GM19468 (cell line): Measurements from ENCODE around the gene ZMIZ1.

Experiments used
- ATAC-seq: cut with Tn5 transposase; IDR thresholded peaks from one replicate; pipeline ENCODE4 v1.9.1; 2021; ENCODE audit warnings: mild to moderate bottlenecking, moderate library complexity, moderate number of reproducible peaks; ENCODE audit not compliant: unreplicated experiment; ENCODE audit errors: extremely low read depth

Gene ZMIZ1

DNA sequence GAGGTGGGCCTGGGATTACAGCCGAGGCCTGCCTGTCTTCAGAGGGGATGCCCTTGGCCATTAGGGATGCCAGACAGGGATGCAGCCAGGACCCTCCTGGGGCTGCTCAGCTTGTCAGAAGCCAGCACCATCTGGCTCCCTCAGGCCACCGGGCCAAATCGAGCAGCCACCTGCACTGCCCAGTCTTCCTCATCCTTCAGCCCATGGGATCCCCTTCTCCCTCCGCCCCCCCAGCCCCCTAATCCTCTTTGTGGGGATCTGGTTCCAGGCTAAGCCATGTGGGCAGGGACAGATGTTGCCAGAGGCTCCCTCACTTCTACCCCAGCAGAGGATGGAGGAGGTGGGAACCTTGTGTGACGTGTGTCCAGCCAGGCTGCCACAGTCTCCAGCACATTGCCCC is 141.1 kb downstream of the ZMIZ1 start:
- no peak for ATAC-seq

DNA sequence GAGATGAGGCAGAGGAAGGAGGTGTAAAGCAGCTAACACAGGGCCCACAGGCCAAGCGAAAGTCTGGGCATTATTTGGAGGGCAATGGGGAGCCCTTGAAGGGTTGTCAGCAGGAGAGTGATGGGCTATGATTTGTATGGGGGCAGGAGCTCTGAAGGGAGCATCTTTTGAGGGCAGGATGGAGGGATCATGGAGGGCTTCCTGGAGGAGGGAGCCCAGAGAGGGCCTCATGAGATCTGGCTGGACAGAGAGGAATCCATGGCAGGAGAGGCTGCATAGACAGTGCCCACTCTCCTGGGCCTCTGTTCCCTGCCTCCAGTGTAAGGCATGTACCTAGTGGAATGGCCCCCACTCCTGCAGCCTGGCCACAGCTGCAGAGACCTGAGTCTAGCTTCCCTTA is 141.9 kb downstream of the ZMIZ1 start:
- no peak for ATAC-seq

DNA sequence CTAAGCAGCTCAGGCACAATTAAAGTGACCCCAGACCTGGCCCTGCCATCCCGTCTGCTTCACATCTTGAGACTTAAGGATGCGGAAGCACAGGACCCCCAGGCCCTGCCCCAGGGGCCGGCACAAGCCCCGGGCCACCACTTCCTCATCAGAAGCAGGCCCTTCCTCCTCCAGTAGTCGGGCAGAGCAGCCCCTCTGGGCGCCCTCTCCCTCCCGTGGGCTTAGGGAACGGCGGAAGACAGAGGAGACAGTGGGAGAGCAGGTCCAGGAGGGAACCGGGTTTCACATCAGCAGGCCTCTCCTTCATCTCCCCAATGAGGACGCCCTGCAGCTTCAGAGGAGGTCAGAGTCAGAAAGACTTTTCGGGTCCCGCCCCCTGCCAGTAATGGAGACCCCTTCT is 142.8 kb downstream of the ZMIZ1 start:
- ATAC-seq, result no peak

DNA sequence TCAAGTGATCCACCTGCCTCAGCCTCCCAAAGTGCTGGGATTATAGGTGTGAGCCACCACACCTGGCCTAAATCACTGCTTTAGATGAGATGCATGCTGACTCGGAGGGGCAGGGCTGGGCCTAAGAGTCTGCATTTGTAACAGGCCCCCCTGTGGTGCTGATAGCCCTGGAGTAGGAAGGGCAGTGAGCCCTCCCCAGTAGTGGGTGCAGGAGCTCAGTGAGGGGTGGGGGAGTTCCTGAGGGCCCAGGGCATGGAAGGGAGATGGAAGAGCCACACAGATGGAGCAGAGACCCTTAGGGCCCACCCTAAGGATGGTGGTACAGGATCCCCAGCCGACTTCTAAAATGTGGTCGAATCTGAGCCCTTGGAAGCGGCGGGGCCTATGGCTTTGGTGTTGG is 146.8 kb downstream of the ZMIZ1 start:
- no peak for ATAC-seq

DNA sequence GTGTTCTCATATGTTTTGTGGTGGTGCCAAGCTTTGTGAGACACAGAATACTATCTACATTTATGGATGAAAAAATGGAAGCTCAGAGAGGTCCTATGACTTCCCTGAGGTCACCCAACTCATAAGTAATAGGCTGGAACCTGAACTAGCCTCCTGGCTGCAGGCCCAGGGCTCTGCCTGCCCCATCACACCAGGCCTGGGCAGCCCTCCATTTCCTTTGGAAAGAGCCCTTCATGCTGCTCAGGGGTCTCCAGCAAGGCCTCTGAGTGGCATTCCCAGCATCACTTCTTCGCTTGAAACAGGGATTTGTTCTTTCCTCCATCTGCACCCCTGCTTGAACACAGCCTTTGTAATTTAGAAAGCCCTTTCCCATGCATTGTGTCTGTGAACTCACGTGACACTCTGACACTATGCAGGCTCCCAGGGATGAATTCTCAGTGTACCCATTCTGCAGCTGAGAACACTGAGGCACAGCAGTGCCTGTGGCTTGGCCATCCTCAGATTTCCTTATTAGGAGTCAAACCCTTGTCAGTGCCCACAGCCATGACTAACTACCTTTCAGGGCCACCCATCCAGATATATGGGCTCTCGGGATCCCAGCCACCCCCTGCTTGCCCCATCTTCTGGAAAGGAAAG is 150.7 kb downstream of the ZMIZ1 start:
- ATAC-seq, result no peak

DNA sequence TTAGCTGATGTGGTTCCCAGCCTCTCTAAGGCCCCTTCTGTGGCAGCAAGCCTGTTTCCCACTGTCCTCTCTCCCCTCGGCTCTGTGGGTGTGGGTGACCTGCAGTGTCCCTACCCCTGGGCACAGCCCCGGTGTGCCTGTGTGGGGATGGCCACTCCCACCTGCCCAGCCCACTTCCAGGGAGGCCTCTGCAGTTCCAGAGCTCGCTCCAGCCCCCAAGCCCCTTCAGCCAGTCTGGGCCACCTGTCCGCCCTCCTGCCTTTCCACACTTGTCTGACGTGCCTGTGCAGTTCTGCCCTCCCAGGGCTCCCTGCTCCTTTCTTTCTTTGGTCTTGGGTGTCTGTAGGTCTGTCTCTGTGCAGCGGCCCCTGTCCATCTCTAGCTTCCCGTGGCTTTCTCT is 151.5 kb downstream of the ZMIZ1 start:
- ATAC-seq, result no peak

DNA sequence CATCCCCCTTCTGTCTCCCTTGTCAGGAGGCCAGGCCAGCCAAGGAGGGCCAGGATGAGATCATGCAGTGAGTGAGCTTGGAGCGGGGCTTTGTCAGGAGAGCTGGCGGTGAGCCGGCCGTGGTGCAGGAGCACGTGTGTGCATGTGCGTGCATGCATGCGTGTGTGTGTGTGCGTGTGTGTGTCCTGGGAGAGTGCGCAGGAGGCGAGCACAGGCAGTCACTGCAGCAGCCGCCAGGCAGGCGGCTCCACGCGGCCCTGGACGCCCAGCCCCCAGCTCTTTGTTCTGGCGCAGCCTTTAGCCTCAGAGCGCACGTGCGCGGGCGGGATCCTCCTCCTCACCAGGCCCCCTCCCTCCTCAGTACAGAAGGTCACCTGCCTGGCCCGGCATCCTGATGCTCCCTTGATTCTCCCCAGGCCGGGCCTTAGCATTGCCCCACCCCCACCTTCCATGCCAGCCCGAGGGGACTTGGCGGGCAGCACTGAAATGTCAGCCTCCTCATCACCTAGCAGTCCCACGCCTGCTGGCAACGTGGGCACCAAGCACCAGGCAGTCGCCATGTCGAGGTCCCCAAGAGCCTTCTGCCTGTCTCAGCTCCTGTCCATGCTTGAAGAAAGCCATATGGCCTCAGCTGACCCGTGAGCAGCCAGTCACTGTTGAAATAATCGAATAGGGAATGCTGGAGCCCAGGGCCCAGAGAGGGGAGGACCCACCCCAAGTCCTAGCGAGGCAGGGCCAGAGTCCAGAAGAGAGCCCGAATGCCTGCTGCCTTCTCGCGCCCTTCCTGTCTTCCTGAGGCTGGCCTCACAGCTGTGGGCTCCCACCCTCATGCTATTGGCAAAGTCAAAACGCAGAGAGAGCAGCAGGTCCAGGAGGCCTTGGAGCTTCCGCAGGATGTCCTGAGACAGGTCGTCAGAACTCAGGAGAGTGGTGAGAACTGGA is 152.6 kb downstream of the ZMIZ1 start:
- ATAC-seq, result no peak

DNA sequence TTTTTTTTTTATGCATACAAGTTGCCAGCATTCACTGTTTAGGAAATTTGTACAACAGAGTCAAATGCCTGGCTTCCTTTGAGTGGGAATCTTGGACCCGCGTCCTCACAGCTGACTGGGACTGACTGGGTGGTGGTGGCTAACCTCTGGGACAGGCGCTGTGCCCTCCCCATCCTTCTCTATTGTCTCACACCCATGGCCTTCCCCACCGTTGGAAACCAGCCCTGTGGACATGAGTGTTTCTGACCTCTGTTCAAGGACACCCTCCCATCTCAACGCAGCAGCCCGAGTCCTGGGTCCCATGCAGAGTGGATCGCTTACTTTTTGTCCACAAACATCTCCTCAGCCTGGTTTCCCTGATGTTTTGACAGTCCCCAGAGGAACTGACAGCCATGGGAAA is 153.4 kb downstream of the ZMIZ1 start:
- ATAC-seq, result no peak

DNA sequence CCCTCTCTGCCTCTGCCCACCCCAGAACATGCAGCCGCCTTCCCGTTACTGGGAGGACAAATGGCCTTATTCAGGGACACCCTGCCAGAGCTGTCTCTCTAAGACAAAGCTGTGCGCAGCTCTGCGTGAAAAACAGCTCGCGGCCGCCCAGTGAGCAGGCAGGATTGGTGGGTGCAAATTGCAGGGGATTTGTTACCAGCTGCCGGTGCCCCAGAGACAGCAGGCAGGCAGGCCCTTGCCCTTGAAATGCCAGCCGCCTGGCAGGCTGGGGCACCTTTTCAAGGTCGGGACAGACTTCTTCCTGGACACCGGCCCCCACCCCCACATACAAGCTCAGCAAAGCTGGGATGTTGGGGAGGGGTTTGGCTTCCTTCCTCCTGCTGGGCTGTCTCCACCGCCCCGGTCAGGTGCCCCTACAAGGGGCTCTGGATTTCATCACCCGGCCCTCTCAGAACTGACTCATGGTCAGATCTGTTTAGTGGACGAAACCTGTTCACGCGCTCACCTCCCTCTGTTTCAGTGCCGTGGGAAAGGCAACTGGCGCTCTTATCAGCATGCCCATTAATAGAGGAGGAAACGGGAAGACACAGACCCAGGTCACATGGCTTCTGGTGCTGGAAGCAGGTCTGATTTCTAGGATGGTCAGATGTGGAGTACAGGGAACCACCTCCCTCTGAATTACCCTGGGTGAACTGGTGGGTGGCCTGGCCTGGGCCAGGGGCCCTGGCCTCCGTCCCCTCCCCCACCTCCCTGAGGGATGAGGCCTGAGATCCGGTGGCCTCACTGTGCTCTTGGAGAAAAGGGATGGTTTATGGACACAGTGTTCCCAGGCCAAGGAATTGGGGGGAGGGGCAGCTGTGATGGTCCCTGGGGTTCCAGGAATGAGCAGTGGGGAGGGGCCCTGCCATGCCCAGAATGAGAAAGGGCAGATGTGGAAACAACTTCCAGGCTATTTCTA is 154.6 kb downstream of the ZMIZ1 start:
- ATAC-seq, result no peak

DNA sequence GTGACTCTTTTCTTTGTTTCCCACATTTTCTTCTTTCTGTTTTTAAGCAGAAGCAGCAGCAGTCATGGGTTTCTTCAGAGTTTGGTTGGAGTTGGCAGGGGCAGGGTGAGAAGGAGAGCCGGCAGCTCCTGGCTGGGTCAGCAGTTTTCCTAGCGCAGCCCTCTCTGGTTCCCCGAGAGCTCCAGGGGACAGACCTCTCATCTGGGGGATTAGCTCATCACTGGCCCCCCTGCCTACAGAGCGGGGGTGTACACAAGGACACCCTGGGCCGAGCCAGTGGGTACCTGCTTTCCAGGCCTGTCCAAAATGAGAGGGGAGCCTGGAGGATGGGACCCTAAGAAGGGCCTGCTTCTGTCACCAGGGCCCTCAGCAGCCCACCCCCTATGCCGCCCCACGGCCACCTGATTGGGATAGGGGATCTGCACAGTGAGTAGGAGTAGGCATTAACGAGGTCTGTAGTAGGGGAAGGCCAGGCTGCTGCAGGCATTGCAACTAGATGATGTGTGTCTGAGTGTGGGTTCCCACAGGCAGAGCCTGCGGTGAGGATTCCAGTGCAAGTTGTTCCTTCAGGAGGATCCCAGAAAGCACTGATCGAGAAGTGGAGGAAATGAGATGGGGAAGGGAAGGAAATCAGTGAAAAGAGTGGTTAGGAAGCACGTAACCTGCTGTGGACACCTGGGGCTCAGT is 155.6 kb downstream of the ZMIZ1 start:
- no peak for ATAC-seq

DNA sequence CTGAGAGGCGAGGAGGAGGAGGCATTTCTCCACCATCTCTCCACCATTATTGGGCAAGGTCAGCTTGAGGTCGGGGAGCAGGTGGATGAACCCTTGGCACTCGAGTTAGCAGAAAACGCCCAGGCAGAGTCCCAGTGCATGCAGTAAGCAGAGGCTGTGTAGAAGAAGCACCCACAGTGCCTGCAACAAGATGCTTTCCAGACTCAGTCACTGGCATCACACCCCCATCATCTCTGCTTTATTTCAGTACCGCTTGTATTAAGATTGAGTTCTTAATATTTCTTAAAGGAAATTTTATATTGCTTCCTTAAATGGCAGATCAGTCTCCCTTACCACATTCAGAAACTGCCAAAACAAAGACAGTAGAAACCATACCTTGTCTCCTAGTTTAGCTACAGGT is 156.2 kb downstream of the ZMIZ1 start:
- no peak for ATAC-seq

DNA sequence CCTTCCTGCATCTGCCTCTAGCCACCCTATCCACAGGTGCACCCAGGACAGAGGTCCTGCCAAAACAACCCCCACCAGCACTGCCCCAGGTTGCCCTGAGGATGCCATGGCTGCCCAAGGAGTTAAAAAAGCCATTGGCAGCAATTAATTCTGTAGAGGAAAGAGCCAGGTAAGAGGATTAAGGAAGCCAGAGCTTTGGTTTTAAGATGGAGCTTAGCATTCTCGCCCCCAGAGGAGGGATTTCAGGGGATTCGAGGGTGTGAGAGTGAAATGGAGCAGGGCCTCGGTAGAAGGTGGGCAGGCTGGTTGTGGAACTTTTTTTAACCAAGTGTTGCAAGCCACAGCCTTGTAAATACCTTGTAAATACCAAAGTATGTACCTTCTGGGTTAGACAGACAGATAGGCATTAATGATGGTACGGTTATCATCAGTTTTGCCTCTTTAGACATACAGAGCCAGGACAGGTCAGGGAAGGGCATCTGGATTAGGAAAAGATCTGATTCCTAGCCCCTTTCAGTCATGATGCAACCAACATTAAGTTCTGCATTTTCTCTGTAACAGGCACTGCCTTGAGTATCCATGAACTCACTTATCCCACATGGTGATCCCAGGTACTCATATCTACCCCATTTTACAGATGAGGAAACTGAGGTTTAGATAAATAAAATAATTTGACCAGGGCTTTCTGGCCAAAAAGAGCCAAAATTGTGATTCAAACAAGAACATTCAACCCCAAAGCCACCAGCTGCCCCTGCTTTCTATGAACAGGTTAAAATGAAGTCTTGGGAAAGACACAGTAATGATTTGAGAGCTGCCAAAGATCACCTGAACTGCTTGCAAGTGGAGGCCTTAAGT is 157.9 kb downstream of the ZMIZ1 start:
- no peak for ATAC-seq

DNA sequence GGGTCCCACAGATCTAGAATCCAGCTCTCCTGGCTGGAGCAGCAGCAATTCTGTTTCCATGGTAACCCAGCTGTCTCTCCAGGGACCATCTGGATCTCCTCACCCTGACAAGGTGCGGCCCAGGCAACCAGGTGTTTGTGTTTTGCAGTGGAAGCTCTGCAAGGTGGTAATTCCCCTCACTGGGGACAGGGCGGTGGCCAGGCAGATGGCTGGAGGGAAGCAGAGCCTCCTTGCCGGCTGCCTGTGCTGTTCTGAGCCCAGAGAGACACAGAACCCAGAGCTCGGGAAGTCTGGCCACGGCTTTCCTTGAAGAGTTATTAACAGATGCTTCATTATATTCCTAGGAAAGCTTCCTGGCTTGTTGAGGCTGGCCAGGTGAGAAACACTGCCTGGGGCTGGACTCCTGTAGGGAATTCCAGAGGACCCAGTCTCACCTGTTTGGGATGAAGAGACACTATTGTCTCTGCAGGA is 160.3 kb downstream of the ZMIZ1 start:
- no peak for ATAC-seq

DNA sequence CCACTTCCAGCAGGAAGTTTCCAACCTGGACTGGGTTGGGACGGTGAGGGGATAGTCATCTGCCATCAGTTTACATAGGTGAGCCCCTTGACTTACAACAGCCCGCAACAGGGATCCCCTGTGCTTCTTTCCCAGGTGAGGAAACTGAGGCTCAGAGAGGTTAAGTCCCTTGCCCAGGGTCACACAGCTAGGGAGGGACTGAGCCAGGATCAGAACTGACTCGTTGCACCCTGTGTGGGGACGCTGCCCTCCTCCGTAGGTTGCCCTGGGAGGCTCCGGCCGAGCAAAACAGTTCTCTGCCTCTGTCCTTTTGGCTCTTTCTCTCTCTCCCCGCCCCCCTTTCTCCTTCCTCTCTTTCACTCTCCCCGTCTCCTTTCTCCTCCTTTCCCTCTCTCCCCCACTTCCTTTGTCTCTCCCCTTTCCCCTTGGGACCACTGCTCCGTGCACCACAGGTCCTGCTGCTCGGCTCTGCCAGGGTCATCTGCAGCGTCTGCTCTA is 161.1 kb downstream of the ZMIZ1 start:
- ATAC-seq, result no peak

DNA sequence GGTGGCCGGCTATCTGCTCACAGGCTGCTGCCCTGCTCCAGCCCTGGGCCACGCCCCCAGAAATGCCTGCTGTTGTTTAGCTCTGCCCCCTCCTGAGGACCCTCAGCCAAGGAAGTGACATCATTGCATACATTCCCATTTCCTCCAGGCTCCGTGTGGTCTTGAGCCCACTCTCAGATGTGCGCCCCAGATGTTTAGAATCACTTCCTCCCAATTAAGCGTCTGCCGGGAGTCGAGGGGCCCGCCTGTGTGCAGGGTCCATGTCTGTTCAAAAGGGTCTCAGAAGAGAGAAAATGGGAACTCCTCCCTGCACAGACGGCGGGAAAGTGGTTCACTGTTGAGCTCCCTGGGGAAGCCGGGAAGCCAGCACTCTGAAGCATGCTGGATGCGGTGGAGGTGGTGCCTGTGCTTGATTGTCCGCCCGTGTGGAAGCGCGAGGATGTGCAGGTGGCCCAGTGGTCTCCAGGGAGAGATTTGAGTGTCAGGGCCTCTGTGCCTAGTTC is 161.6 kb downstream of the ZMIZ1 start:
- ATAC-seq, result no peak

DNA sequence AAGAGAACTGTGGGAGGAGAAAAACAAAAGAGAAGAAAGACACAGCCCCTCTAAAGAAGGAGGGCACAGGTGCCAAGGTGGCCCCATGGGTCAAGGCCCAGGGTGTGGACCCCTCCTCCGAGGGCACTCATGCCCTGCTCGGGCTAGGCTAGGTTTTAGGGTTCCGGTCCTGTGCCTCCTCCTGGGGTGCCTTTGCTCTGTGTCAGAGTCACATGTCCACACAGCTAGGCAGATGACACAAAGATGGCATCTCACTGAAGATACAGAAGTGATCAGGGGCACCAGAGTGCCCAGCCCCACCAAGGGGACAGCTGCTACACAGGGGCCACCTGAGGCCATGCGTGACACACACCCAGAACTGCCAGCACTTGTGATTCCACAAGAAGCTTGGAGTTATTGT is 162.1 kb downstream of the ZMIZ1 start:
- ATAC-seq, result no peak

DNA sequence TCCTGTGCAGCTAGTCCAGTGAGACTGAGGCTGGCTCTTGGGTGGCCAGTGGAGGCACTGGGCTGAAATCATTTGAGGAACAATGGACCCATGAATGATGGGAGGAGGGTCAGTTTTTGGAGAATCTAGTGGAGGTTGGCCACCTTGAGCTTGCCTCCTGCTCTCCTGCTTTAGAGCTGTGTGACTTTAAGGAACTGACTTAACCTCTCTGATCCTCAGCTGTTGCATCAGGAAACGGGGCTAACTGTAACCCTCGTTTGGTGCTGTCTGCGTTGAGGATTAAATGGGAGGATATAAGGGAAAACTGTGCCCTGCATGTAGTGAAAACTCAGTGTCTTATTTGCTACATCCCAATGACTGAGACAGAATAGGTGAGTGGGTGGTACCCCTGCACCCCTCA is 163.1 kb downstream of the ZMIZ1 start:
- no peak for ATAC-seq

DNA sequence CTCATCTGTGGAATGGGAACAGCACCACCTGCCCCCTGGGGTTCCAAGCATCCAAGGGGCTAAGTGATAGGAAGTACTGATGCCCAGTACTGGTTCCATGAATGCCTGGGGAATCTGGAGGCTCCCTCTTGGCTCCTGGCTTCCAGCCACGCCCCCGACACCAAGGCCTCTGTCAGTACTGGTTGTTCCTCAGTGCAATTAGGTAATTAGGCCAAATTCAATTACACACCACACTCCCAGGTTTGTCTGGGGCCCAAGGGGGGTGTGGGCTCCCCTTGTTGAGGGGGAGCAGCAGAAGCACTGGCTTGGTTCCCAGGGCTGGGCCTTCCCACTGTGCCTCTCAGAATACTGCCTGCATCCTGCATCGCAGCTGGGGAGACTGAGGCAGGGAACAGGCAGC is 164.1 kb downstream of the ZMIZ1 start:
- ATAC-seq, result no peak
